H1 (cell line): Measurements from ENCODE around the gene PELI2. TPM values are rescaled to one million over a fixed set of nuclear protein-coding genes. Genes with fewer than 3 reads are reported as not detected.

Experiments
- BCL11A ChIP-seq, 2 experiments: IDR thresholded peaks; one replicate each; pipeline ENCODE4 v1.6.1; 2011; ENCODE audit warnings: low read depth in 2 of 2, low read length in 2 of 2, mild to moderate bottlenecking in 2 of 2
- BRCA1 ChIP-seq: IDR thresholded peaks from 2 replicates; pipeline ENCODE4 v1.6.1; 2012; ENCODE audit warnings: low read depth, low read length, improper control_type of control experiment
- NANOG ChIP-seq: IDR thresholded peaks from 2 replicates; pipeline ENCODE4 v1.6.1; 2011; ENCODE audit warnings: low read length, low read depth, mild to moderate bottlenecking, inconsistent platforms; ENCODE audit not compliant: insufficient read depth, poor library complexity, severe bottlenecking
- PHF8 ChIP-seq: fragments of 200-600 bp; sonication (generic); conservative IDR thresholded peaks from 2 replicates; pipeline ENCODE4 v1.7.1; 2012; ENCODE audit warnings: low read depth, mild to moderate bottlenecking, inconsistent platforms, low read length, moderate library complexity
- POLR2A ChIP-seq, 2 experiments: IDR thresholded peaks; 1 replicate in 1 of 2; 2 replicates in 1 of 2; pipeline ENCODE4 v1.6.1; 2011; ENCODE audit warnings: low read depth in 2 of 2, low read length in 2 of 2, mild to moderate bottlenecking in 2 of 2; ENCODE audit errors: control extremely low read depth in 1 of 2
- SIRT6 ChIP-seq: IDR thresholded peaks from one replicate; pipeline ENCODE4 v1.7.1; 2012; ENCODE audit warnings: low read length, inconsistent platforms
- SP1 ChIP-seq: IDR thresholded peaks from 2 replicates; pipeline ENCODE4 v1.6.1; 2011; ENCODE audit warnings: low read depth, low read length
- YY1 ChIP-seq: IDR thresholded peaks from 2 replicates; pipeline ENCODE4 v1.6.1; 2011; ENCODE audit warnings: low read depth, mild to moderate bottlenecking, low read length
- ZNF274 ChIP-seq: IDR thresholded peaks from 2 replicates; pipeline ENCODE4 v1.7.0; 2012; ENCODE audit warnings: low read length, borderline replicate concordance; ENCODE audit errors: extremely low read depth
- polyA plus RNA-seq, 7 experiments: library from polyadenylated mRNA; depleted of rRNA in 3 of 7; stranded (reverse) in 5 of 7; unstranded in 2 of 7; fragments of >200 nt in 5 of 7; fragments of 200-250 nt in 2 of 7; gene quantifications; 1 replicate in 5 of 7; 2 replicates in 1 of 7; 4 replicates in 1 of 7; pipeline versions ENCODE4 v1.2.1 to v1.2.3, GENCODE V29; 2011 to 2013; ENCODE audit warnings: missing spikeins in 2 of 7, mixed read lengths in 2 of 7
- total RNA-seq: library from RNA; stranded (reverse); fragmentation: NEBNext Ultra II Directional; extraction: Animal tissue kit (Norgen Biotek cat#: 25700); gene quantifications from 2 replicates; pipeline ENCODE4 v1.2.1, GENCODE V29; 2021
- TF ChIP-seq, protein P1 (sequence below): IDR thresholded peaks from 2 replicates; pipeline ENCODE4 v1.6.1; 2012; ENCODE audit warnings: low read length, inconsistent platforms

The PELI2 gene
- total and polyA plus RNA-seq, 2 of the 8 experiments (the other 6 are each of a cell fraction or from before 2014, with no cell fraction given): 14.6 to 25.7 TPM

GRCh38 chr14:56338674-56339073, 220.5 kb downstream of the PELI2 start (continued):
- TF ChIP-seq SP1 (no peak), BRCA1 (no peak), PHF8 (no peak), SIRT6 (no peak), BCL11A (IDR thresholded peaks at IDR 0.05; ENCODE audit: low read depth in 2 of 2, low read length in 2 of 2) (no peak), NANOG (no peak), POLR2A (IDR thresholded peaks at IDR 0.05; ENCODE audit: control extremely low read depth in 1 of 2, low read depth in 2 of 2, low read length in 2 of 2) (no peak), YY1 (no peak), ZNF274 (no peak)
- TF ChIP-seq, protein P1, sequence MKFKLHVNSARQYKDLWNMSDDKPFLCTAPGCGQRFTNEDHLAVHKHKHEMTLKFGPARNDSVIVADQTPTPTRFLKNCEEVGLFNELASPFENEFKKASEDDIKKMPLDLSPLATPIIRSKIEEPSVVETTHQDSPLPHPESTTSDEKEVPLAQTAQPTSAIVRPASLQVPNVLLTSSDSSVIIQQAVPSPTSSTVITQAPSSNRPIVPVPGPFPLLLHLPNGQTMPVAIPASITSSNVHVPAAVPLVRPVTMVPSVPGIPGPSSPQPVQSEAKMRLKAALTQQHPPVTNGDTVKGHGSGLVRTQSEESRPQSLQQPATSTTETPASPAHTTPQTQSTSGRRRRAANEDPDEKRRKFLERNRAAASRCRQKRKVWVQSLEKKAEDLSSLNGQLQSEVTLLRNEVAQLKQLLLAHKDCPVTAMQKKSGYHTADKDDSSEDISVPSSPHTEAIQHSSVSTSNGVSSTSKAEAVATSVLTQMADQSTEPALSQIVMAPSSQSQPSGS: no peak
